Stimulated activated CD4-positive, alpha-beta T cell treated with anti-CD3 and anti-CD28 coated beads, Interleukin-4, amount 100 ng/mL, for 48 hours (primary cell): Measurements from ENCODE around the gene CBLIF.
"Not testable (repeated sequence)": the region's sequence is repeated elsewhere in the genome, so short reads cannot be mapped to it uniquely, and the experiment has no call there.

Experiments
- DNase-seq, 2 donors: peaks; one replicate each; pipeline ENCODE4 v3.0.0-alpha.2; 2020; ENCODE audit warnings: low read depth in 2 of 2

Gene CBLIF

DNA sequence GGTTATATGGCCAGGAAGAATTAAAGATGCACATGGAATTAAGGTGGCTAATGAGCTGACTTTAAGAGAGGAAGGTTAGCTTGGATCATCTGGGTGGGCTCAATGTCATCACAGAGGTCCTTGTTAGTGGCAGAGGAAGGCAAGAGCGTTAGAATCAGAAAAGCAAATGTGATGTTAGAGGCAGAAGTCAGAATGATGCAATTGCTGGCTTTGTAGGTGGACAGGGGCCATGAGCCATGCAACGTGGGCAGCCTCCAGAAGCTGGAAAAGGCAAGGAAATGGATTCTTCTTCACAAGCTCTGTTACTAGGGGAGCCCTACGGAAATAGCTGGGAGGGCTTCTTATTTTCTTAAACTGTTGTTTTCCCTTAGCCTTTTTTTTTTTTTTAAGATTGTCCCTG is 2.3 kb upstream of the CBLIF start:
- no peak for DNase-seq

DNA sequence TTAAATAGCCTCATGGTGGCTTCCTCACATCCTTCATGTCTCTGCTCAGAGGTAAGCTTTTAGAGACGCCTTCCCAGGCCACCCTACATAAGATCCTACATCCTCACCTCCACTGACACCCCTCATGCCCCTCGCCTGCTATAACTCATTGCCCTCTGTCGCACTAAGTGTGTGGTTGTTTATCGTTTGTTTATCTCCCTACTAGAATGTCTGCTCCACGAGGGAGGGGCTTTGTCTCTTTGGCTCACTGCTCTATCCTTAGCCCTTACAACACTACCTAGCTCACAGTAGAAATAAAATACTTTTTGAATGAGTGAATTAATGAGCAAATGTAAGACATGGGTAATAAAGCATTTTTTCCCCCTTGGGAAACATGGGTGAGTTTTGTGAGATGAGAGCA is 1.3 kb upstream of the CBLIF start:
- no peak for DNase-seq

- no peak for DNase-seq
These were observed 3.0 kb downstream of the CBLIF start for GRCh38 chr11:59842316-59842715.

DNA sequence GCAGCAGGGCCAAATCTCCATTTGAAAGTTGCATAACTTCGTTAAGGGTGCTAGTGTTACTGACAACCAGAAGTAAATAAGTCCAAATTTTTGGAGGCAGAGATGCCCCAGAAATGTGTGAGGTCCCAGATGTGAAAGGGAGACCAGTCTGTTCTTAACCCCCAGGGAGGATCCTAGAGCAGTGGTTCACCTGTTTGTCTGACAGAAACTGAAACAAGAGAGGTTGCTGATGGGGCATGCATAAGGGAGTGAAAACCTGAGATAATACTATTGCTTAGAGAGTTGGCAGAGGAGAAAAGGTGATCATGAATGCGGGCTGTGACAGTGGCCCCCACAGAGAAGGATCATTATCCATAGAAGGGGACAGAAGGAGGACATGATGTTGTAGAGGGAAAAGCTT is 3.8 kb downstream of the CBLIF start:
- DNase-seq = no peak

DNA sequence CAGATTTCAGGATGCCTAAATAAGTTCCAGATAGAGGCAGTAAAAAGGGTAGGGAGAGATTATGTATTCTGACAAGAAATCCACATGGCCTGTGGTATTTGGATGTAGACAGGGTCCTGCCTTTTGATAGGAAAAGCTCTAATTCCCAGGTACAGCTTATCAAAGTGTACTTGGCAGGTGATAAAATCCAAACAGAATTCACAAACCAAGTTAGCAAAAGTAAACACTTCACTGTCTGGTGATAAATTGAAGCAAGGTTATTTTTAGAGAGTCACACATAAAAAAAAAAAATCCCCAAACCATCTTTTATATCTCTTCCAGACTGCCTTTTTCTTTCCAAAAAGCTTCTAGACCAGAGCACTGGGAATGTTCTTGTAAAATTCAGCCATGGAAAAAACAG is 5.7 kb downstream of the CBLIF start:
- no peak for DNase-seq

DNA sequence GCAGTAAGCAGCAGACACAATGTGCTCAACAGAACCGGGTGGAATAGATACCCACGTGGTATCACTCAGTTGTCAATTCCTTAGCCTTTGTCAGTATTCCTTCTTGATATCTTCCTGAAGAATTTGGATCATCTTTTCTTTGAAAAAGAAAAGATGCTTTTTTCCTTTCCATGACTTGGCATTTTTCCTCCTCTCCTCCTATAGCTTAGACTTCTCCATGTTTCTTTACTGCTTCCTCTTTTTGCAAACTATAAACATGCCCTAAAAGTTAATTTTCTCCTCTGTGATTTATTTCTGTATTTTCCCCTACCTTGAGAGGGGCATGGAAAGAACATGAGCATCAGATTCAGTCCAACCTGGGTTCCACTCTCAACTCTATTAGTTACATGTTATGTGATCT is 11.7 kb downstream of the CBLIF start:
- DNase-seq = no peak

GRCh38 chr11:59829358-59829757 is 15.9 kb downstream of the CBLIF start:
- DNase-seq = no peak

DNA sequence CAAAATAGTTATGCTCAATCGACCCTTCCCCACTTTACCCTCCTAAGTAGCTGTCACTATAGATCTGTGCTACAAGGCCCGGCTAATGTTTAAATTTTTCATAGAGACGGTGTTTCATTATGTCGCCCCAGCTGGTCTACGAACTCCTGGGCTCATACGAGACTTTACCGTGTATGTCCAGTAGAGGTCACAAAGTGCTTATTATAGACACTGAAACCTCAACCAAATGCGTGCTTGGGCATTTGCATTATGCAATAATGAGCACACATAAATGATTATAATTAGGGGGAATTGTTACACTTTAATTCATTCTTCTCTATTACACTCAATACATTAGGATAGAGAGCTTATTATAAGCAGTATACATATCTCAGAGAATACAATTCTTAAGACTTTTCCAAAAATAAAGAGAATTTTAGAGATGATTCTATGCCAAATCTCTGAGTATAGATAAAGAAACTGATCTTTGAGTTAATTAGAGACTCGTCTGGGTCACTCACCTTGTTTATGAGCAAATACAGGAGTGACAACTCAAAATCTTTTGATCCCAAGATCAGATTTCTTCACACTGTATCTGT is 22.2 kb downstream of the CBLIF start:
- DNase-seq = no peak

GRCh38 chr11:59818572-59818971 is 26.7 kb downstream of the CBLIF start:
- DNase-seq = no peak

DNA sequence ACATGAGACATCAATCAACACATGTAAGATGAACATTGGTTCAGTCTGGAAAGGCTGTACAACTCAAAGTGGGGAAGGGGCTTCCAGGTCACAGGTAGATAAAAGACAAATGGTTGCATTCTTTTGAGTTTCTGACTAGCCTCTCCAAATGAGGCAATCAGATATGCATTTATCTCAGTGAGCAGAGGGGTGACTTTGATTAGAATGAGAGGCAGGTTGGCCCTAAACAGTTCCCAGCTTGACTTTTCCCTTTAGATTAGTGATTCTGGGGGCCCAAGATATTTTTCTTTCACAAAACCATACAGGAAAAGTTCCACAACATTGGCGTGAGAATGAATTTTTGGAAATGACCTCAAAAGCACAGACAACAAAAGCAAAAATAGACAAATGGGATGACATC is 28.9 kb downstream of the CBLIF start:
- not testable (repeated sequence) for DNase-seq

GRCh38 chr11:59815754-59816153 is 29.5 kb downstream of the CBLIF start:
- DNase-seq = no peak

DNA sequence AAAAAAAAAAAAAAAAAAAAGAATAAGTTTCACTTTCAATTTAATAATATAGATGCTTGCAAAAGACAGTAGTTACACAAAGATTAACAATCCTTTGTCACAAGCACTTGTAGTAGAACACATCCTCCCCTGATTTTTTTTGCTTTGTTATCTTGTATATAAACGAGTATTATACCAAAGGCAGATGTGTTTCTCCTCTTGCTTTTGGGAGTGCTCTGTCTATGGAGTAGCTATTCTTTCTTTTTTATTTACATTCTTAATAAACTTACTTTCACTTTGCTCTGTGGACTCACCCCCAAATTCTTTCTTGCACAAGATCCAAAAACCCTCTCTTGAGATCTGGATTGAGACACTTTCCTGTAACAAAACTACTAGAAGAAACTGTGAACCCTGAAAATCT is 31.3 kb downstream of the CBLIF start:
- no peak for DNase-seq

GRCh38 chr11:59813364-59813763 is 31.9 kb downstream of the CBLIF start:
- DNase-seq = no peak

DNA sequence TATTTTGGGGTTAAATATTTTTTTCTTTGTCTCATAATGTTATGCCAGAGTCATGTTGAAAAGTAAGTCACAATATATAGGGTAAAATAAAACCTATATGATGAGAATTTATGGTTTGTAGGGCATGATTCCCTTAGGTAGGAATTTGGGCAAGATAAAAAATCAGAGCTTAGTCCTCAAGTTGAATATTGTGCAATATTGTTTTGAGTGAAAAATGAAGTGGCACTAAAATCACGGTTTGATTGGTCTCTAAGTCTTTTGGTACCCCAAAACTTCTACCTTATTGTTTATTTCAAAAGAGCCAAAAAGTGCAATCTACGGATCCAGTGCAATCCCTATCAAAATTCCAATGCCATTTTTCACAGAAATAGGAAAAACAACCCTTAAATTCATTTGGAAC is 33.1 kb downstream of the CBLIF start:
- no peak for DNase-seq

DNA sequence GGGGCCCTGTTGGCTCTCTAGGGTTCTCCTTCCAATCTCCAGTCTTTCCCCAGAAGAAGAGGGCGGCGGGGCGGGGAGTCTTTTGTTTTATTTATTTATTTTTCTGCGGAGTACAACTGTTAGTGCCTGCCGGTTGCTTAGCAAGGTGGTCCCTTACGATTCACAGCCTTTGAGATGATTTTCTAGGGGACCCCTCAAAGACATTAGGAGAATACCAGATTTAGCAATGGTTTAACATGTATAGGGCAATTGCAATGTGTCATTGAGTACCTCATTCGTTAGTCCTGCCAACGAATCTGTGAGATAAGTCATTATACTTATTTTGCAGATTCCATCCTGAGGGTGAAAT is 34.4 kb downstream of the CBLIF start:
- DNase-seq = no peak

GRCh38 chr11:59810189-59810910 is 34.9 kb downstream of the CBLIF start, which contains the start of gene MRPL16:
TSS of gene MRPL16 (minus strand) at chr11:59810778. CDS start at chr11:59810658, 120 bp downstream.
- DNase-seq = peak; percentile 83 to 86

DNA sequence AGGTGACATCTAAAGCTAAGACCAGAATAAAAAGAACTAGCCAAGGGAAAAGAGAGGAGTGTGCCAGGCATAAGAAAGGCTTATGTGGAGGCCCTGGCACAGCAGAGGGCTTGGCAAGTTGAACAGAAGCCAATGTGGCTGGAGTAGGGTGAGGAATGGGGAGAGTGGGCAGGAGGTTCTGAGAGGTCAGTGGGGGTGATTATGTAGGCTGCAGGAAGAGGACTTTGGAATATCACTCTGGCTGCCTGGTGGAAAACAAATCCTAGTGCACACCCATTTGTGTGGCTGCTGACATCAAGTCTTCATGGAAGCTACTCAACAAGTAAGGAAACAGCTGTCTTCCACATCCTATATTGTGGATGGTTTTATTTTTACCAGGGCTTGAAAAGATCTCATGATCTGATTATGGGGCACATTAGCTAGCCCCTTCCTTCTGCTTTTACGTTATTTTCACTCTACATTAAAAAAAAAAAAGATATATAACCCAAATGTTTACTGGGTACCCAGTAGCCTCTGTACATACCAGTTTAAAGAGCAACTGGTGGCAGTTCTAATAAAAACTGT is 38.2 kb downstream of the CBLIF start:
- DNase-seq = no peak

DNA sequence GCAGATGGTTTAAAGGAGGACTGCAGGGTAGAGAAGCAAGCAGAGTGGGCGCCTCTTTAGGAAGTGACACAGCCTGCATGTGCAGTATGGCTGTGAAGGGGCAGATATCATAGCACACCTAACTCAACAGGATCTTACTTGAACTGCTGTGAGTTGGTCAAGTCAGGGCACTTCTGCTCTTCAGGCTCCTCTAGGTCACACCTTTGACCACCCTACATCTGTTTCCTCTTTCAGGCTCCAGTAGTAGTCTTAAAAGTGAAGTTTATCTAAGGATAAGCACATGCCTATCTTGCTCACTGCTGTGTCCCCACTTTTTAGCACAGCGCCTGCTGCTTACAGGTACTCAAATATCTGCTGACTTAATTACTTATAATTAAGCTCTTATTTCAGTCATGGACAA is 41.2 kb downstream of the CBLIF start:
- no peak for DNase-seq

DNA sequence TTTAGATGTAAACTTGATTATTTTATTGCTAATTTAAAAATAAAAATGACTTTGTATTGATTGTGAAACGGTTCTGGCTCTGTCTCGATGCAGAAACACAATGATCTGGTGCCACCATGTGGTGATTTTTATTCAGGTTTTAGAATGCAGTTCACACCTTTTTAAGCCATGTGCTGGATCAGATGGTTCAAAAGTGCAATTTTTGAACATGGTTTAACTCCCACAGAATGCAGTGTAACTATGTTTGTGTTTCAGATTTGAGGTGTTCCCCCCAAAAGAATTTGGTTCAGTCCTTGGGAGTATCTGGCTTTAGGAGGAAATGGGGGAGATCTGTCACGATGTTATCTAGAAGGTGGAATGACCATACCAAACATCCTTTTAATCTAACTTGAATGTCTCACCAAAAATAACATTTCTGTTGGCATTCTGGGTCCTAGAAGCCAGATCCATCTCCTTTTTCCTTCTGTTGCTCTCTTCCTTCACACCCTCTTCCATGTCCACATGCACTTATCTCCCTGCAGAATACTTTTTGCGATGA is 42.6 kb downstream of the CBLIF start:
- DNase-seq = no peak

GRCh38 chr11:59801981-59802638 is 43.2 kb downstream of the CBLIF start:
- no peak for DNase-seq

DNA sequence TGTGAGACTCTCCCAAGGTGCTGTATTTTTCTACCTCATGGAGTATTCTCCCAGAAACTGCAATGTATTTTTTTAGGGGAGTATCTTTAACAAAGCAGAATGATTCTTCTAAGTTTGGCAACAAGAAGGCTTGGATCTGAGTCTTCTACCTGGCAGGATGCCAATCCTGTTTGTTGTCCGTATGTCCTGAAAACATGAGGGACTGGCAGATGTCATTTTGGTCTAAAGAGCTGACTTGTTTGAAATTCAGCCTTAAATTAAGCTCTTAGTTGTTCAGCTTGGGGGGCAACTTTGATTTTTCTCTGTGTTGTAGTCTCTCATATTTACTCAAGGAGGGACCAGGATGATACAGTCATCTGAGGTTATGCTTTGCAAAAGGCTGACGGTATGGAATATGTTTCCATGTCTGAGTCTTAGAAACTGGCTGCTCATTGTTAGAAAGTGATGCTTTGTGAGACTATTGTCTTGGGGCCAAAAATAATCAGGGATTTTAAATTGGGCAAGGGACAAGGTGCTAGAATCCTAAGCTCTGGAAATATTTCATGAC is 44.1 kb downstream of the CBLIF start:
- DNase-seq = no peak

- DNase-seq = no peak
These were observed 44.8 kb downstream of the CBLIF start for GRCh38 chr11:59800390-59801025.
